C4-2B (cell line): ENCODE measurements around the gene SLC25A11.

Experiments used
- H3K27ac ChIP-seq: fragments of 450-650 bp; 2 replicates; pipeline ENCODE4 v1.5.1; 2017
- ZFX ChIP-seq: fragments of 450-650 bp; IDR thresholded peaks from 2 replicates; pipeline ENCODE4 v1.6.1; 2017
- TF ChIP-seq, protein P1 (sequence below): fragments of 450-650 bp; conservative IDR thresholded peaks from 2 replicates; pipeline ENCODE4 v1.5.1; 2017; ENCODE audit warnings: mild to moderate bottlenecking

SLC25A11 gene

GRCh38 chr17:4893721-4894560, 45.9 kb downstream of the SLC25A11 start:
- TF ChIP-seq ZFX, result no peak
- H3K27ac ChIP-seq, result no peak overlapping the region

DNA sequence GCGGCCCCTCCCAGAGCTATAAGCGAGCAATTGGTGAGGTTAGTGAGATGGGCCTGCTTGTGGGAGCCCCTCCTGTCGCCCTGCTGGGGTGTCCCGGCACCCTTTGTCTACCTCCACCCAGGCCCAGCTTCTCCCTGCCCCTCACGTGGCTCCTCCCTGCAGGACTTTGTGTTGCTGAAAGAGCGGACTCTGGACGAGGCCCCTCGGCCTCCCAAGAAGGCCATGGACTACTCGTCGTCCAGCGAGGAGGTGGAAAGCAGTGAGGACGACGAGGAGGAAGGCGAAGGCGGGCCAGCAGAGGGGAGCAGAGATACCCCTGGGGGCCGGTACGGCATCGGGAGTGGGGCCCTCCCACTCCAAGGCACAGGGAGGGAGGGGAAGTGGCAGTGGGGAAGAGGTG, 46.6 kb downstream of the SLC25A11 start:
- TF ChIP-seq, protein P1, sequence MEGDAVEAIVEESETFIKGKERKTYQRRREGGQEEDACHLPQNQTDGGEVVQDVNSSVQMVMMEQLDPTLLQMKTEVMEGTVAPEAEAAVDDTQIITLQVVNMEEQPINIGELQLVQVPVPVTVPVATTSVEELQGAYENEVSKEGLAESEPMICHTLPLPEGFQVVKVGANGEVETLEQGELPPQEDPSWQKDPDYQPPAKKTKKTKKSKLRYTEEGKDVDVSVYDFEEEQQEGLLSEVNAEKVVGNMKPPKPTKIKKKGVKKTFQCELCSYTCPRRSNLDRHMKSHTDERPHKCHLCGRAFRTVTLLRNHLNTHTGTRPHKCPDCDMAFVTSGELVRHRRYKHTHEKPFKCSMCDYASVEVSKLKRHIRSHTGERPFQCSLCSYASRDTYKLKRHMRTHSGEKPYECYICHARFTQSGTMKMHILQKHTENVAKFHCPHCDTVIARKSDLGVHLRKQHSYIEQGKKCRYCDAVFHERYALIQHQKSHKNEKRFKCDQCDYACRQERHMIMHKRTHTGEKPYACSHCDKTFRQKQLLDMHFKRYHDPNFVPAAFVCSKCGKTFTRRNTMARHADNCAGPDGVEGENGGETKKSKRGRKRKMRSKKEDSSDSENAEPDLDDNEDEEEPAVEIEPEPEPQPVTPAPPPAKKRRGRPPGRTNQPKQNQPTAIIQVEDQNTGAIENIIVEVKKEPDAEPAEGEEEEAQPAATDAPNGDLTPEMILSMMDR, result no peak
- no peak for TF ChIP-seq ZFX
- H3K27ac ChIP-seq, result no peak overlapping the region

DNA sequence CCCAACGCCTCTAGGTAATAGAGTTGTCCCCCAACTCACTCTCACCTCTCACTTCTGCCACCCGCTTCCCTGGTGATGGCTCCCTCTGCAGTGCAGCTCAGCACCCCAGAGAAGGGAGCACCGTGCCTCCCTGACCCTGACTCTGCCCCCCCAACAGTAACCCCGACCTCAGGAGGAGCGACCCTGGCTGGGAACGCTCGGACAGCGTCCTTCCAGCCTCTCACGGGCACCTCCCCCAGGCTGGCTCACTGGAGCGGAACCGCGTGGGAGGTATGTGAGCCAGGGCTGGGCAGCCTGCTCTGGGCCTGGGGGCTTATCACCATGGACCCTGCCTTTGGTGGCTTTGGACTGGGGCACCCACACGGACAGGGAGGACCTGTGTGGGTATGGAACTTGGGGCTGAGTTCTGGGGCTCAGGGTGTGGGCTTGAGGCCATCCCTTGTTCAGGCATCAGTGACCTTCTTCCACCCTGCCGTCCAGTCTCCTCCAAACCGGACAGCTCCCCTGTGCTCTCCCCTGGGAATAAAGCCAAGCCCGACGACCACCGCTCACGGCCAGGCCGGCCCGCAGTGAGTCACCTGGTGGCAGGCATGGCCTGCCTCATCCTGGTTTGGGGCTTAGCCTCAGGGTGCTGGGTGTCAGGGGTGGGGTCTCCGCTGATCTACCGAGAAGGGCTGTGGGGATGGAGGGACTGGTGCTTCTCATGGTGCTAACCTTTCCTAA, 47.2 kb downstream of the SLC25A11 start:
- H3K27ac ChIP-seq, result no peak overlapping the region
- TF ChIP-seq, protein P1, result no peak
- no peak for TF ChIP-seq ZFX

DNA sequence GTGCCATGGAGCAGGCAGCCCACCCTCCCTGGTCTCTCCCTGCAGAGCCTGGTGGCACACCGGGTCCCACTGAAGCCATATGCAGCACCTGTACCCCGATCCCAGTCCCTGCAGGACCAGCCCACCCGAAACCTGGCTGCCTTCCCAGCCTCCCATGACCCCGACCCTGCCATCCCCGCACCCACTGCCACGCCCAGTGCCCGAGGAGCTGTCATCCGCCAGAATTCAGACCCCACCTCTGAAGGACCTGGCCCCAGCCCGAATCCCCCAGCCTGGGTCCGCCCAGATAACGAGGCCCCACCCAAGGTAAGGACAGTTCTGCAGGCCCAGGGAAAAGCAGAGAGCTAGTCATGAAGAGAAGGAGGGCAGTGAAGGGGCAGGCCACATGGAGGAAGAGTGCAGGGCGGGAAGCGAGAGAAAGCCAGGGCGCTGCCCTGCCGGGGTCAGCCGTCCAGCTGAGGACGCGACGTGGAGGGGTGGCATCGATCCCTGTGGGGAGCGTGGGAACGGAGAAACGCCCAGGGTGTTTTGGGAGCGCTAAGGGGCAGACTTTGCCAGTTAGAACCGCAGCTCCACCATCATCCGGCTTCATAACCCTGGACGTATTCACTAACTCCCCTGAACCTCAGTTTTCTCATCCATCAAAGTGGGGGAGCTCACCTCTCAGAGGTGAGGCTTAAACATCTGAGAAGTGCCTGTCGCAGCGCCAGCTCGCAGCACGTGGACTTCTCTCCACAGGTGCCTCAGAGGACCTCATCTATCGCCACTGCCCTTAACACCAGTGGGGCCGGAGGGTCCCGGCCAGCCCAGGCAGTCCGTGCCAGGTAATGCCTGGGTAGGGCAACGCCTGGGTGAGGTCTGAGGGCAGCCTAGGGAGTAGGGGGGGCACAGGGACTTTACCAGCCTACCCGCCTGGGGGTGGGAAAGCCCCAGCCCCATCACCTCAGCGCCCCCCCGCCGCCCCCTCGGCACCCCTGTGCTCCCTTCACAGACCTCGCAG, 48.1 kb downstream of the SLC25A11 start:
- no peak overlapping the region for H3K27ac ChIP-seq
- TF ChIP-seq ZFX, result no peak
- TF ChIP-seq, protein P1, result no peak

GRCh38 chr17:4887581-4887980, 52.3 kb downstream of the SLC25A11 start:
- TF ChIP-seq, protein P1, result no peak
- TF ChIP-seq ZFX, result no peak
- H3K27ac ChIP-seq, result no peak overlapping the region
